ENCODE measurements around the gene CTIF.

CTIF gene

DNA sequence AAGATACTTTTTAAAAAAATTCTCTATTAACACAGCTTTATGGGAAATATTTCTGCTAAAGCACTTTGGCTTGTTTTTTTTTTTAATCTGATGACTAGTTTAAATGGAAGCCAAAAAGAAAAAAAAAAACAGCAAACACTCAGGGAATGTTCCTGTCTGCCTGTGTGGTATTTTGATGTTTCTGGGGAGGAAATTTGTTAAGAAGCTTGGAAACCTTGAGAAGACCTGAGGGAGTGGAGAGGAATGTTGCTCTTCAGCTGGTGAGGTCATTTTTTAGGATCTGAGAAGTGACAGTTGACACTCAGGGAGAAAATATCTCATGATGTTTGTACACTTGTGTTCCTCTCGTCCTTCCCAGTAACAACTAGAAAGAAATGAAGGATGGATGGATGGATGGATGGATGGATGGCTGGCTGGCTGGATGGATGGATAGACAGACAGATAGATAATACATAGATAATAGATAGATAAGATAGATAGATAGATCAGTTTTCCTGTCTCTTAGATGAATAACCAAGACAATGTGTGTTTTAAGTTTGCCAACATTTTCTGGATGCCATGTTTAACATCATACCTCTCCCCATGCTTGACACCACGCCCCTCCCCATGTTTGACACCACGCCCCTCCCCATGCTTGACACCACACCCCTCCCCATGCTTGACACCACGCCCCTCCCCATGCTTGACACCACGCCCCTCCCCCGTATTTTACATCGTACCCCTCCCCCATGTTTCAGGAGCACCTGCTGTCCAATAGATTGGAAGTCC, 84.8 kb downstream of the CTIF start:
- DNase-seq, result no peak

DNA sequence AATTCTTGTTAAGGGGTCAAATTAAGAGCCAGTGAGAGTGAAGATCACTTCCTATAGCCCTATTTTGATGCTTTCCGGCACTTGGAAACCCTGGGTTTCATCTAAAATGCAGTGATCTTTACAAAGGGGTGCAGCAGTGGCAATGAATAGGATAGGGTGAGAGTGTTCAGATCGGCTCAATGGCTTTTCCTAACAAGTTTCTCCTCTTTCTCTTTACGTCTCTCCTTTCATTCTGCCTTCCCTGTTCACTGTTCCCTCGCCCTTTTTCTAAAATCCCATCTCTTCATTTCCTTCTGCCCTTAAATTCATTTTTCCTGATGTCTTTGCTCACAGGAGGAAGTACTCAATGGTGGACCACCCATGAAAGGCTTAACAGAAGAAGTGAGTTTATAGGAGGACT, 86.0 kb downstream of the CTIF start:
- DNase-seq, result no peak

DNA sequence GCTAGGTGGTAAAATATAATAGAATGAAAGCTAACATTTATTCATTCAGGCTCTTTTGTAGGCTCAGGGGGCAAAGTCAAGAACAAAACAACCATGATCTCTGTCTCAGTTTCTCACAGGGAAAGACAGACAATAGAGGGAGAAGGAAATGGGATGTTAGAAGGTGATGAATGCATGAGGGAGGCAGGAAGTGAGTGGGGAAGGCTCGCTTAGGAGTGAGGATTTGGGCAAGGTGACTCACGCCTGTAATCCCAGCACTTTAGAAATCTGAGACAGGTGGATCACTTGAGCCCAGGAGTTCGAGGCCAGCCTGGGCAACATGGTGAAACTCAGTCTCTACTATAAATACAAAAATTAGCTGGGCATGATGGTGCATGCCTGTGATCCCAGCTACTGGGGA, 88.4 kb downstream of the CTIF start:
- DNase-seq, result no peak

DNA sequence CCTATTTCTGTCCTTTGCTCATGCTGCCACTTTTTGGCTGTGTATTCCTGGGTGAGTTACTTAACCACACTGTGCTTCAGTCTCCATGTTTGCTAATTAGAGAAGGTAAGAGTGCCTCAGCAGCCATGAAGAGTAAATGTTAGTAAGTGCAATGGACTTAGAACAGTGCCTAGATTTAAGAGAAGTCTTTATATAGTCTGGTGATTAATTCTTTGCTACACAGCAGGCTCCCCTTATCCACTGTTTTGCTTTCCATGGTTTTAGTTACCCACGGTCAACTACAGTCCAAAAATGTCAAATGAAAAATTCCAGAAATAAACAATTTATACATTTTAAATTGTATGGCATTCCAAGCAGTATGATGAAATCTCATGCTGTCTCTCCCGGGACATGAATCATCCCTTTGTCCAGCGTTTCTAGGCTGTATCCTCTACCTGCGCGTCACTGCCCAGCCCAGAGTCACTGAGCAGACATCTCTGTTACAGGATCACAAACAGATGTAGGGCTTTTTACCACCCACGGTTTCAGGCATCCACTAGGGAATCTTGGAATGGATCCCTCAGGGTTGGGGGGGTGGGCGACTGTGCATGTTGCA, 91.0 kb downstream of the CTIF start:
- DNase-seq, result no peak

DNA sequence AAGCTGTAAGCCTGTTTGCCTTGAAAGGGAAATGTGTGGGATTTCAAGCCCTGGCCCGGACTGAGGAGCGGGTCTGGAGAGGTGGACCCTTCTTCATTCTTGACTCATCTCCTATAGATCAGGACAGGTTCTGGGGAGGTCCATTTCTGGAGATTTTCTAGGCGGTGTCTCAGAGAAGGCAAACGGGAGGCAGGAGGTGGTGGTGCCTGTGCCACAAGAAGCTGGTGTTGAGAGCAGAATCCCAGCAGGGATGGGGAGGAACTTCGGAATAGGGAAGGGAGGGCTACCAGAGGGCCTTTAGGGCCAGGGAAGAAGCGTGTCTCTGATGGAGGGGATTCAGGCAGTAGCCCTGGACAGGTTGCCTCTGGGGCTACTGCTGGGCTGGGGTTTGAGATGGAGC, 93.0 kb downstream of the CTIF start:
- DNase-seq, result no peak

DNA sequence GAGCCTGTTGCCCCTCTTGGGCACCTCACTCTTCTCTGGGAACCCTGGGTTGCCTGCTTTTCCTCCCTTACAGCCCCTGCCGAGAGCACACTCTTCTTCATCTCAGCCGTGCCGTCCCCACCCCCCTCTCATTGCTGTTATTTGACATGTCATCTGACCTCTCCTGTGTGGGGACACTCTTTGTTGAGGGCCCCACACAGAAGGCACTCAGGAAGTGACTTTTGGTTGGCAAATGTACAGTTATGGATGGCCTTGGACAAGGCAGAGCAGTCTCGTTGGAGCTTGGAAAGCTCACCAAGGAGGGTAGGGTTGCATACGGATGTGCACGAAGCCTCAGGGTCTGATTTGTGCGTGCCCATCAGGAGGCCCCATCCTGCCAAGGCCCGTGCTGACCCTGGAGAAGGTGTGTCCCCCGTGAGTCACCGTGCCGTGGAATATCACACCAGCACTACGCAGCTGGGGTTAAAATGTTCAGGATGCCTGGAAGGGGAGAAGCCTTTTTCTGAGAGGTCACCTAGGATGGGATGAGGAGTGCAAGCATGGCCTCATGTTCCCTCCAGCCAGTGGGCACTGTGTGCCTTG, 93.9 kb downstream of the CTIF start:
- DNase-seq, result no peak

DNA sequence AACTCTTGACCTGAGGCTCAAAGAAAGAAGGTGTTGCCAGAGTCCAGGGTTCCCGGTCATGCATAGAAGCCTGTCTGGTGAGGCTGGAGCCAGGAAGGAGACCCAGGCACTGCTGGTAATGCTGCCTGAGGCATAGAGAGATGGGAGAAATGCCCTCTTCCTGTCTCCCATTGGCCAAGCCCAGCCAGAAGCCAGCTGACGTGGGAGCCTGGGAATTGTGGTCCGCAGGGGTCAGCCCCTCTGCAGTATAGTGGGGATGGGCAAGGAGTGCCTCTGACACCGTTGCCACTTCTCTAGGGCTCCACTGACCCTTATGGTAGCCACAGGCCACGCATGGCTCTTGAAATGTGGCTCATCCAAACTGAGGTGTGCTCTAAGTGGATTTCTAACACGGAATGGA, 95.7 kb downstream of the CTIF start:
- DNase-seq, result no peak

DNA sequence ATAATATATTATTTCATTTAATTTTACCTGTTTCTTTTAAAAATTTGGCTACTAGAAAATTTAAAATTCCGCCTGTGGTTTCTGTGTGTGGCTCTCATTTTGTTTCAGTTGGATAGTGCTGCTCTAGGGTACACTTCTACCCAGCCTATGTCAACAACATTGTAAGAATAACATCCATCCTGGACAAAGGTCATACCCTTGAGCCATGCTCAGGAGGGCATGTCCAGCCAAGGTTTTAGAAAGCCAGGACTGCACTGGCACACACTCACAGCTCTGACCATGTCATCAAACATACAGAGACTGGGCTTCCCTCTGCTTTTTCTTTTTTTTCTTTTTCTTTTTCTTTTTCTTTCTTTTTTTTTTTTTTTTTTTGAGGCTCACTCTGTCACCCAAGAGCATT, 96.1 kb downstream of the CTIF start:
- no peak for DNase-seq

DNA sequence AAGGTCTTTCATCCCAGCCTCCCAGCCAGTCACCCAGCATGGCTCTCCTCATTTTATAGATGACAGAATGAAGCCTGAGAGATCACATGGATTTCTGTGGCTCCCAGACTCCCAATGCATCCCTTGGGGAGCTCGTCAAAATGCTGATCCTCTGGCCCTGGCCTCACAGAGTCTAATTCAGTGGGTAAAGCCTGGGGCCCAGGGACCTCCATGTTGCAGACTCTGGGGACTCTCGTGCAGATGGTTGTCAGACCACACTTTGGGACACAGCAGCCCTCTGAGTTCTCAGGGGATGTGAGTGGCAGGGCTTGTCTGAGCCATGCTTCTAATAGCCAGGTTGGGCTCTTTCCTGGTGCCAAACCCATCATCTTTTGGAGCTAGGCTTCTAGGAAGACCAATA, 97.0 kb downstream of the CTIF start:
- DNase-seq, result no peak

DNA sequence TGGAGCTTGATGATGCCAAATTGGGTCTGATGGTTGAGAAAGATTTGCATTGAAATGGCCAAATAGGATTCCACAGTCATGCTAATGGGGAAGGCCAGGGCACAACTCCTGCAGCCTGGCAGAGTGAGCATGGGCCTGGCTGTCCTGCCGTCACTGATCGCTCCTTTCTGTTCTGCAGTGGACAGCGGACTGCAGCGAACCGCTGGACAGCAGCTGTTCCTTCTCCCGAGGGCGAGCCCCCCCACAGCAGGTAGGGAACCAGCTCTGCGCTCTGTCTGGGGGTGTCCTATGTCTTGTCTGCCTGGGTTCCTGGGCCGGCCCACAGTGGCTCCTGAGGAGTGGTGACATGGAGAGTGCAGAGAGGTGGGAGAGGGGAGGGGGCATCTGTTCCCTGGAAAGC, 97.6 kb downstream of the CTIF start:
- DNase-seq, result no peak

DNA sequence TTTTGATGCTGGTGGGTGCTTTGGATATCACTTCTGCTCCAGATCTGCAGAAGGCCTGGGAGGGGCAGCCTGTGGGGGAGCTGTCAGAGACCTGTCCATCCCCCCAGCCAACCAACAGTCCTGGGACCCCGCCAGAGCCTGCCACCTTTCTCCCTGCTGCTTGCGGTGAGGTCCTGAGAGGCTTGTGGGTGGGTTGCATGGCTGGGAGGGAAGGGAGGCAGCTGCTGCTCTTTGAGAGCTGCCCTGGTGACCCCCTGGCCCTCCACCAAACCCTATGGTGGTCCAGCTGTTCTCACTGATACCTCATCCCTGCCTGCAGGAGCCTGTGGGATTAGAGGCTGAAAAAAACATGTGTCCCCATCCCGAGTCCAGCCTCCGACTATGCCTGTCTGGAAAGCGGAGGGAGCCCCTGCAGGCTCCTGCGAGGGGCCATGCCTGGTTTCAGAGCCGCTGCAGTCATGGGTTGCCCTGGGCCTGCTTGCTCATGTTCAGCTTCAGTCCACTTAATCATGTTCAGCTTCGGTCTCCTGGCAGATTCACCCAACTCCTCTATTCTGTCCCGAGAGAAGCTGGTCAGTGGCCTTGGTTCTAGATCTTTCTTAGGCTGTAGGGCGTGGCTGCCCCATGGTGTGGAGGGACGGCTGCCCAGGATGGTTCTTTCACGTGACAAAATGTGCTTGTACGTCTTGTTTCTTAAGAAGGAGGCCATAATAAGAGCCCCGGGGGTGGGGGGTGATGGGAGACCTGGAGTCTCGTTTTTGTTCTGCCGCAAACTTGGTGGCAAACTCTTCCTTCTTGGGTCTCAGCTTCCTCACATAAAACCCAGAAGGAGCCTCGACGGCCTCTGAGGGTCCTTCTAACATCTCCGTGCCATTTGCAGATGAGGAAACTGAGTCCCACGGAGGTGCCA, 98.5 kb downstream of the CTIF start:
- no peak for DNase-seq

DNA sequence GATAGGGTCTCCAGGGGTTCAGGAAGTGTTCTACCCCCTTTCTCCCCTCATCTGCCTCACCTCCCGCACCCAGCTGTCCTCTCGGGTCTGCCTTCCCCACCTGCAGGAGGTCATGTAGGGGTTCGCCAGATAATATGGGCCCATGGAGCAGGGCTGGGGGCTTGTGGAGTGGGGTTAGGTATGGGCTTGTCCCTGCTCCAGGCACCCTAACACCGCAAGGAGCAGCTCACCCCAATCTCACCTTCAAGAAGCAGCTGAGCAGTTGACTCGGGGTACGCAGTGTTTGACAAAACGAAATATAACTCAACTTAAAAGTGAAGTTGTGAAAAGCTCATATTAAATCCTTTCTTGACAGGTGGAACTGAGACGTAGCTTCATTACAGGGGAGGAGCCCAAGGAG, 99.6 kb downstream of the CTIF start:
- DNase-seq, result no peak

DNA sequence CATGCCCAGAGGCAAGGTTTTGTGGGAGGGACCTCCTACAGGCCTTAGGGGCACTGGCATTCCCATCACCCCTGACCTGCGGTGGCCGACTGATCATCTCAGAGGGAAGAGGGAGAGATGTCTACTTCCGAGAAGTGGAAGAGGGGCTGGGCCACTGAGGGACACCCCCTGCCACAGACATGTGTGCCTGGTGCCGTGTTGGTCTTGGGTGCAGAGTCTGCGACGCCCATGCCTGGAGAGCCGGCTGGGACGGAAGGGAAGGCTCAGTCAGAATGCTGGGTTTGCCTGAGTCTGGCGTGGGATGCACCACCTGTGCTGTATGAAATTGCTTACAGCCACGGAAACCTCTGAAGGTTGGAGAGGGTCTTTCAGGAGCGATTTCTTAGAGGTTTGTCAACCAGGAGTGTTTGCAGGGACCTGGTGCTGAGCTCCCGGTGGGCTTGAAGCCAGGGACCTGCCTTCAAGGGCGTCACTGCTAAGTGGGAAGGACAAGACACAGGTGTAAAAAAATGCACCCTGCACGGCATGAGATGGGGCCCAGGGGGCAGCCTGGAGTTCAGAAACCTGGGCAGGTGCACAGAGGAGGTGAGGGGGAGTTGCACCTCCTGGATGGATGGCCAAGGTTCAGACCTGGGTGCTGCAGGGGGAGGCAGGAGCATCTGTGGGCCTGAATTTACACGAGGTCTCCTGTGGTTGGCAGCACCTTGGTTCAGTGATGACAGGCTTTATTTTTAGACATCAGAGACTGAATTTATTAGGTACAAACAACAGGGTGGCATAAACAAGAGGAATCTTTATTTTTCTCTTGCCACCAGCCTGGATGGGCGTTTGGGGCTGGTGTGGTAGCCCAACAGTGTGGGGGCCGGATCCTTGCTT, 100.3 kb downstream of the CTIF start:
- DNase-seq, result no peak

DNA sequence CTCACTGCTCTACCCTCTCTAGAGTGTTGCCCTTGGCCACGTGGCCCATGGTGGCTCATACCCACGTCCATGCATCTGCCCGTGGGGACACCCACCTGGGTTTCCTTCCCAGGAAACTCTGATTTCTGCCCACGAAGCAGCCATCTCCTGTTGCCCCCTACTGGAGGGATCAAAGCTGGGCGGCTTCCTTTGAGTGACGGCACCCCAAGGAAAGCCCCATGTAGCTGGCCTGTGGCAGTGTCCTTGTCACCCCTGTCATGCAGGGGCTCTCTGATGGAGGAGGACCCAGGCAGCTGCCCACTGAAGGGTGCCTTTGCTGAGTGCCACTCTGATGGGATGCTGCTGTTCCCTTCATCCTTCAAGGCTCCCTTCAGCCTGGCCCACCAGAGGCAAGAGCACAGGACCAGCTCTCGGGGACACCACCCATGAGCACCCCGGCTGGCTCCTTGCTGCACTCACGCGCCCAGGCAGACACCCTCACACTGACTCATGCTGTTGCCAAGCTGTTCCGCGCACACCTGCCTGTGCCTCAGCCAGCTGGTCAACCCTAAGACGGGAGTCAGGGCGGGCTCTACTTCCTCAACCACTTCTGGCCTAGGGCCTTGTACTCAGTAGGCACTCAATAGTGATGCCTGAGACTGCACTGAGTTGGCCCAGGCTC, 101.1 kb downstream of the CTIF start:
- no peak for DNase-seq

DNA sequence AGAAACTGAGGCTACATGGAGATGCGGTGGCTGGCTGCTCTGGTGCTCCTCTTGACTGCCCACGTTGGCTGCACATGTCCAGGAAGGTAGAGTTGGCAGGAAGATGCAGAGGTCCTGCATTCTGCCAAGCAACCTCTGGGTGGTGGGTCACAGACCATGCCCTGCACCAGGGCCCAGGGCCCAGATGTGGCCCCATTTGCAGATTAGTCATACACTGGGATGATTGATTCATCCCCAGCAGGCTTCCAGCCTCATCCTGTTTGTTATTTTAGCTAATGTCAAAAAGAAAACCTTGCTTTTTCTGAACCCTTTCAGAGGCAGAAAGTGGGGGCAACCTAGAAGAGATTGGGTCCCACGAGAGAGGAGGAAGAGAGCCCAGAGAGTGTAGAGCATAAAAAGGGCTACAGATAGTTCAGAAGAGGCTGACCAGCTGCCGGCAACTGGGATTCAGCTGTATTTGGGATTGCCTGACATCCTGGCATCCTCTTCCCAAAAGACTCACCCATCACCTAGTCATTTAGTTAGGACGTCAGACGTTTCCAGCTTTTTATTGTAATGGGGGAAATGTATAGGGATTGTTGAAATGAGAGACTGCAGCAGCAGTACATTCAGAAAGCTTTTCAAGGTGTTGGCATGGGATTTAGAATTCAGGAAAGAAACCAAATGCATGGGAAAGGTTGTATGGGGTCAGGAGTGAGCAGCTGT, 101.9 kb downstream of the CTIF start:
- no peak for DNase-seq

DNA sequence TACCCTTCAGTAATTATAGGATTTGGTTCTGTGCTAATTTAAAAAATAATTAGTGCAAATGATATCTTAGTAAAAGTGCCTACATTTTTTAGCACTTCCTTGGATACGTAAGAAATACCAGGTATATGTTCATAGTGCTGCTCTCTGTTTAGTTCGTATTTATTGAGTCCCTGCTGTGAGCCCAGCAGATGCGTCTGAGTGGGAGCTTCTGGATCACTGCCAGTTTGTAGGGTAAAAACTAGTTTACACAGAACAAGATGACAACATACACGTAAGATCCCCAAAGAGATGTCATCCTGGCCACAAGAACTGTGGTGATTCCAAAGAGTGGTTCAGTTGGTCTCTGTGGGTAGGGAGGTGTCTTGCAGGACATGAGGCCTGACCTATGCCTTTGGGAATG, 103.2 kb downstream of the CTIF start:
- no peak for DNase-seq

DNA sequence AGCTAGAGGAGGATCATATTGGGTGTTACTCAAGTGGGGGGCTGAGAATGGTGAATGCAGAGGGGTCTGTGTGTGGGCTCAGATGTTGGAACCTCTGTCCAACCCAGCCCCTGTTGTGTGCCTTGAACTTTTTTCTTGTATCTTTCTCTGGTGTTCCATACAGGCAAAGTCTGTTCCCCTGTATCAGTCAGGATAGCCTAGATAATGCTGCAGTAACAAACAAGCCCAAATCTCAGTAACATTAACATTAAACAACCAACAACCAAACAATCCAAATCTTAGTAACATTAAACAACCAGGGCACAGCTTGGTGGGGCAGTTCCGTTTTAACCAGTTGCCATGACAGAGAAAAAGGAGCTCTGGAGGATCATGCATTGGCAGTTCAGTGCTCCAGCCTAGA, 103.7 kb downstream of the CTIF start:
- DNase-seq, result no peak

DNA sequence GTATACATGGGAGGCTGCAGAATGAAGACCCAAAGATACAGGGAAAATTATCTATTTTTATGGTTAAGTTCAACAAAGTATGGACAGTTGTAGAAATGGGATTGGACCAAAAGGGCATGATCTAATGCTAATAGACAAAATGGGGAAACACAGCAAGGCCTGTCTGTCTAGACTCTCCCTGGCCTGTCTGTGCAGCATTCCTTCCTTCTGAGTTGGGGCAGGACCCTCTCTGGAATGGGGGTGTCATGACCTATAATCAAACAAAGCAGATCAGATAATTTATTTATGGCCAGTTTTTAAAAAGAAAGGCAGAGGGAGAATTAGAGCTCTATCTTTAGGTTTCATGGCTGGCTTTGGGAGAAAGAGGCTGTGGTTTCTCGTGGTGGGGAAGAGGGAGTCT, 104.4 kb downstream of the CTIF start:
- DNase-seq, result no peak

DNA sequence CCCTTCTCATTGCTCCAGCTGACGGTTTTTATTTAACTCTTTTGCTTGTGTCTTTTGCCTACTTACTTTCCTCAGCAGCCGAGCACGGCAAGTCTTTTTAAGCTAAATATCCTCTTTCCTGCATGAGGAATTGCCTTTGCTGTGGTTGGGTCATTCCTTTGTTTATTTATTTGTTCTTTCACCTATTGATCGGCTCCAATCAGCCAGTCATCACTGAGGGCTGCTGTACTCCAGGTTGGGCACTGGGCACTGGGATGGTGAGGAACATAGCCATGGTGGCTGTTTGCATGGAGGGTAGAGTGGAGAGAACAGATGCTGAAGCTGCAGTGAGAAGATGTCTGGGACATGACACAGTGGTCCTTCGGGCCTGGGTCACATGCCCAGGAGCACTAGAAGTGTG, 105.2 kb downstream of the CTIF start:
- no peak for DNase-seq

DNA sequence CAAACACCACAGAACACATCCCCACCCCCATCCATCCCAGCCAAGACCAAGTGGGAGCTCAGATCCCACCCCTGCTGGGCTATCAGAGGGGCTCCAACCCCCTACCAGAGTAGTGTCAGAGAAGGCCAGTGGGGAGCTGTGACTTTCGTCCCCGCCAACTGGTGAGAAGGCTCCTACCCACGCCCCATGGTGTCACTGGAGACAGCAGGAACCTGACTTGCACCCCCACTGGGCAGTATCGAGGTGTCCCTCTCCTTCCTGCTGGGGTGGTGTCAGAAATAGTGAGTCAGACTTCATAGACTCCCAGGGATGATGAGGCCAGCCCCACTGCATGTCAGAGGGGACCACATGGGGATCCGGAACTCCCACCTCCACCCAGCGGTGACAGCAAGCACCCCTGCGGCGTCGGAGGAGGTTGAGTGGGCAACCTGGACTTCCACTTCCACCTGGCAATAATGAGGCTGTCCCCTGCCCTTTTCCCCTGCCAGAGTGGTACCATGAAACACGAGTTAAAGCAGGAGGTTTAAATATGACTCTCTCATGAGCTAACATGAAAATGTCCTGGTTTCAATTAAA, 106.7 kb downstream of the CTIF start:
- DNase-seq, result no peak

DNA sequence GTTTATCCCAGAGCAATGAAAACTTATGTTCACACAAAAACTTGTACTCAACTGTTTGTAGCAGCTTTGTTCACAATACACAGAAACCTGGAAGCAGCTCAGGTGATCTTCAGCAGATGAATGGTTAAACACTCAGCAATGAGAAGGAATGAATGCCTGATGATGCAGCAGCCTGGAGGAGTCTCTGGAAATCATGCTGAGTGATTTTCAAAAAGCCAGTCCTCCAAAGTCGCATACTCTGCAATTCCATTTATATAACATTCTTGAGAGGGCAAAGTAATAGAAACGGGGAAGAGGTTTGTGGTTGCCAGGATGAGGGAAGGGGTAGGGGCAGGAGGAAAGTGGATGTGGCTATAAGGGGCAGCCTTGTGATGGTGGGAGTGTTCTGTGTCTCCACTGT, 108.1 kb downstream of the CTIF start:
- DNase-seq, result no peak

Data from NCI-H1048 (cell line).